OCI-LY7 (cell line): Measurements from ENCODE around the gene SDF4. TPM values are rescaled to one million over a fixed set of nuclear protein-coding genes. Genes with fewer than 3 reads are reported as not detected.

Experiments used
- BruUV-seq: library from RNA; stranded (reverse); fragments of 400-500 nt; replicated peaks from 2 replicates; lab custom pipeline; 2021; lab: Mats Ljungman, UMichigan
- CTCF ChIA-PET: fragments of 300-600 bp; sonication (Branson Sonifier 250); formaldehyde crosslinking; loops from one replicate; lab custom pipeline; 2022; ENCODE audit warnings: antibody characterized with exemption; ENCODE audit not compliant: unreplicated experiment; lab: Charles Lee
- POLR2A ChIA-PET: fragments of 300-600 bp; sonication (Branson Sonifier 250); formaldehyde crosslinking; loops from one replicate; lab custom pipeline; 2022; ENCODE audit warnings: antibody characterized with exemption; lab: Charles Lee
- DNase-seq: peaks from one replicate; pipeline ENCODE4 v3.0.0-alpha.2; 2015; ENCODE audit warnings: low spot score
- H2AFZ ChIP-seq: fragments of 200-600 bp; sonication (generic), shearing (Covaris generic); 2 replicates; pipeline ENCODE4 v1.6.1; 2014; ENCODE audit warnings: mild to moderate bottlenecking, antibody characterized with exemption, low read length, moderate library complexity
- H3K27ac ChIP-seq: fragments of 200-600 bp; sonication (generic); 2 replicates; pipeline ENCODE4 v1.5.1; 2014; ENCODE audit warnings: mixed run types, low read depth, mild to moderate bottlenecking, moderate library complexity, low read length, inconsistent platforms; ENCODE audit not compliant: poor library complexity, severe bottlenecking
- H3K36me3 ChIP-seq: fragments of 200-600 bp; sonication (generic); 2 replicates; pipeline ENCODE4 v1.6.1; 2014; ENCODE audit warnings: mild to moderate bottlenecking, antibody characterized with exemption, low read length, moderate library complexity, mixed read lengths; ENCODE audit not compliant: insufficient read depth
- H3K4me1 ChIP-seq: fragments of 200-600 bp; sonication (generic); 2 replicates; pipeline ENCODE4 v1.5.1; 2014; ENCODE audit warnings: mild to moderate bottlenecking, low read length; ENCODE audit not compliant: insufficient read depth, poor library complexity, severe bottlenecking
- H3K4me2 ChIP-seq: fragments of 200-600 bp; sonication (generic); 2 replicates; pipeline ENCODE4 v1.6.1; 2014; ENCODE audit warnings: mild to moderate bottlenecking, low read length
- H3K4me3 ChIP-seq: fragments of 200-600 bp; sonication (generic); 2 replicates; pipeline ENCODE4 v1.5.1; 2014; ENCODE audit warnings: mild to moderate bottlenecking, low read depth, low read length; ENCODE audit not compliant: poor library complexity, severe bottlenecking
- H3K79me2 ChIP-seq: fragments of 200-600 bp; sonication (generic); 2 replicates; pipeline ENCODE4 v1.6.1; 2016; ENCODE audit warnings: low read depth, mild to moderate bottlenecking, low read length, moderate library complexity, mixed read lengths; ENCODE audit not compliant: insufficient read depth
- H3K9me2 ChIP-seq: fragments of 200-600 bp; sonication (generic); 2 replicates; pipeline ENCODE4 v1.6.1; 2016; ENCODE audit warnings: mild to moderate bottlenecking, low read length, mixed read lengths; ENCODE audit not compliant: insufficient read depth
- H3K9me3 ChIP-seq: fragments of 200-600 bp; sonication (generic); 2 replicates; pipeline ENCODE4 v1.6.1; 2014; ENCODE audit warnings: mild to moderate bottlenecking, mixed run types, low read length, mixed read lengths
- H4K20me1 ChIP-seq: fragments of 200-600 bp; sonication (generic); 2 replicates; pipeline ENCODE4 v1.6.1; 2014; ENCODE audit warnings: mild to moderate bottlenecking, antibody characterized with exemption, low read length, moderate library complexity, mixed read lengths; ENCODE audit not compliant: insufficient read depth
- CTCF ChIP-seq: fragments of 200-600 bp; sonication (generic); conservative IDR thresholded peaks from 2 replicates; pipeline ENCODE4 v1.5.1; 2014; ENCODE audit warnings: mild to moderate bottlenecking, antibody characterized with exemption, low read length, moderate library complexity, mixed read lengths
- EZH2phosphoT487 ChIP-seq: fragments of 200-600 bp; sonication (generic); IDR thresholded peaks from 2 replicates; pipeline ENCODE4 v1.6.1; 2018; ENCODE audit warnings: low read depth, borderline replicate concordance, mild to moderate bottlenecking, mixed run types, antibody characterized with exemption, low read length, moderate library complexity, mixed read lengths
- intact Hi-C: fragments of 100-400 bp; cut with micrococcal nuclease; formaldehyde crosslinking; loops from one replicate; pipeline ENCODE4 v1.10.0; 2022; ENCODE audit not compliant: unreplicated experiment
- total RNA-seq, 2 experiments: library from RNA; depleted of rRNA in 1 of 2; stranded (reverse); fragments of >200 nt in 1 of 2; shearing (Covaris generic) in 1 of 2; gene quantifications; 2 replicates each; pipeline ENCODE4 v1.2.3, GENCODE V29; 2014 to 2022

The SDF4 gene
- total RNA-seq, 2 experiments from 2014 or later, result 47.7 to 85.7 TPM

- no peak overlapping the region for H3K4me3 ChIP-seq
- H3K79me2 ChIP-seq, result no peaks in the 10 kb centered on the region
- H3K4me1 ChIP-seq, result no peaks in the 10 kb centered on the region
- BruUV-seq, result no TSS peak
- DNase-seq, result no peak
- no peaks in the 10 kb centered on the region for H4K20me1 ChIP-seq
- intact Hi-C loops, result no loop called here
- no peak overlapping the region for H3K4me2 ChIP-seq
- ChIA-PET POLR2A (no interaction called here), CTCF (no interaction called here)
- H2AFZ ChIP-seq, result no peak overlapping the region
- no peak overlapping the region for H3K27ac ChIP-seq
- H3K36me3 ChIP-seq, result no peaks in the 10 kb centered on the region
- H3K9me3 ChIP-seq, result no peaks in the 10 kb centered on the region
- TF ChIP-seq CTCF, result no peak
- TF ChIP-seq EZH2phosphoT487, result no peak
- no peaks in the 10 kb centered on the region for H3K9me2 ChIP-seq
These were observed 61.3 kb downstream of the SDF4 start for GRCh38 chr1:1170215-1171091.

- Histone ChIP-seq H3K9me3 (no peaks in the 10 kb centered on the region), H3K27ac (no peak overlapping the region), H4K20me1 (no peaks in the 10 kb centered on the region), H3K36me3 (no peaks in the 10 kb centered on the region), H3K79me2 (no peaks in the 10 kb centered on the region), H2AFZ (no peak overlapping the region), H3K9me2 (no peaks in the 10 kb centered on the region), H3K4me1 (no peaks in the 10 kb centered on the region), H3K4me3 (no peak overlapping the region), H3K4me2 (no peak overlapping the region)
- ChIA-PET CTCF (no interaction called here), POLR2A (no interaction called here)
- no peak for DNase-seq
- TF ChIP-seq EZH2phosphoT487 (no peak), CTCF (no peak)
- no TSS peak for BruUV-seq
- intact Hi-C loops, result no loop called here
These were observed 62.2 kb downstream of the SDF4 start for GRCh38 chr1:1169429-1170214.
